ENCODE results near the gene WWP2.
"Not testable (repeated sequence)": the region's sequence is repeated elsewhere in the genome, so short reads cannot be mapped to it uniquely, and the experiment has no call there.

Gene WWP2

GRCh38 chr16:69761983-69762813 is at the start of gene WWP2:
Gene WWP2 (plus strand): TSS chr16:69762332. CDS start chr16:69787011, 24,679 bp downstream.
- Histone ChIP-seq H3K27ac (peak within 1 kb of the TSS; percentile 62 to 95 (median 91)), H3K4me3 (peak within 1 kb of the TSS; percentile 70 to 85 (median 81))

GRCh38 chr16:69712914-69713581 is 49.1 kb upstream of the WWP2 start:
- peak overlapping the region in 1 of 21 experiments; percentile 37 for H3K27ac ChIP-seq

DNA sequence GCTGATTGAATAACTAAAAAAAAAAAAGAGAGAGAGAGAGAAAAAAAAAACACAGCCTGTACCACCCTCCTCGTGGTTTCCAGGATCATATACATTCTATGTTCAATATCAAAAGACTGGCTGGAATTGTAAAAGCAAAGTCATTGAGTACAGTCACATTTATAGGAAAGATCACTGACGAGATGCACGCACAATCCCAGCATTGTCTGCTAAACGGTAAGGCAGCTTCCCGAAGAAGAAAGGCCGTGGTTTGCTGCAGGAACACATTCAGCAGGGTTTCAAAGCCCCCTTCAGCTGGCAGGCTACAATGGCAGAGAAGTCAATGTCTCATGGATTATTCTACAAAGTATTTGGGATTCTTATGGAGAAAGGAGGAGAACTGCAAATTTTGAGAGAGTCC is 45.1 kb upstream of the WWP2 start:
- Histone ChIP-seq H3K27ac (no peak overlapping the region), H3K4me3 (no peak overlapping the region)

More at GRCh38 chr16:69712914-69713581, 49.1 kb upstream of the WWP2 start:
- H3K4me3 ChIP-seq = no peak overlapping the region

DNA sequence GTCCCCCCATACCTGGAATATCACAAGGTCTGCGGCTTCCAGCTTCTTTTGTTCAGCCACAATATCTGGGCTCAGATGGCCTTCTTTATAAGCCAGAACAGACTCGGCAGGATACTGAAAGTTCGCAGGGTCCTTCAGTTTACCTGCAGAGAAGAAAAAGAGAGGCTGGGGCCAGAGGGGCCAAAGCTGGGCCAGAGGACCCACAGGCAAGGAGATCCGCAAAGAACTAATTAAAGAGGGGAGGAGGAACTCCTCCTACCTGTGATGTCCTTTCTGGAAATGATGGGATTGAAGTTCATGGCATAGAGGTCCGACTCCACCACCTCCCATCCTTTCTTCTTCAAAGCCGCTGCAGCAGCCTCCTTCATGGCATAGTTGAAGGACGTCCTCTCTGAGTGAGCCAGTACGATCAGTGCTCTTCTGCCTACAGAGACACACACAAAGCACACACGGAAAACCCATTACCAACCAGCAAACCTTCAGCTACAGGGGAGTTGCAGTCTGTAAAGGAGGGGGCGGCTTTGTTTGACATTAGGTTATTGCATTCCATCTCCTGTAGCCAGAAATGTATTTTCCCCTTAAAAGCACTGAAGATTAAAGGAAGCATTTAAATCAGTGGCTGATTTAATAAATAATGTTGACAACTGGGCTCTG is 43.9 kb upstream of the WWP2 start:
- Histone ChIP-seq H3K4me3 (no peak overlapping the region), H3K27ac (no peak overlapping the region)

GRCh38 chr16:69720822-69721430 is 41.2 kb upstream of the WWP2 start:
- no peak overlapping the region for H3K27ac ChIP-seq

GRCh38 chr16:69721441-69721957 is 40.6 kb upstream of the WWP2 start:
- no peak overlapping the region for H3K27ac ChIP-seq
- H3K4me3 ChIP-seq = no peak overlapping the region

More at GRCh38 chr16:69720822-69721430, 41.2 kb upstream of the WWP2 start:
- H3K4me3 ChIP-seq = no peak overlapping the region

DNA sequence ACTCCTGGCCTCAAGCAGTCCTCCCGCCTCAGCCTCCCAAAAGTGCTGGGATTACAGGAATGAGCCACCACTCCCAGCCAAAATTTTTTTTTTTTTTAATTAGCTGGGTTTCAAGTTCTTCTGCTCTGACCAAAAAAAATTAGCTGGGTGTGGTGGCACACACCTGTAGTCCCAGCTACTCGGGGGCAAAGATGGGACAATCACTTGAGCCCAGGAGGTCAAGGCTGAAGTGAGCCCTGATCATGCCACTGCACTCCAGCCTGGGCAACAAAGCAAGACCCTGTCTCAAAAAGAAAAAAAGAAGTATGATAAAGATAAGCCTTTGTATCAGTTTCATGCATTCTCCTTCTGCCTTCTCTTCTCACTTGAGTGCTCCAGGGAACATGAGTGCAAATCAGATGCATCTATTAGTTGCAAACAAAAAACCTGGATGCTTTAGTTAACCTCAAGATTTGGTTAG is 37.7 kb upstream of the WWP2 start:
- Histone ChIP-seq H3K27ac (peak overlapping the region in 9 of 21 experiments; percentile 2 to 40 (median 35)), H3K4me3 (no peak overlapping the region)

GRCh38 chr16:69724981-69725479 is 37.1 kb upstream of the WWP2 start:
- H3K4me3 ChIP-seq = no peak overlapping the region
- H3K27ac ChIP-seq = peak overlapping the region in 11 of 21 experiments; percentile 2 to 40 (median 30)

DNA sequence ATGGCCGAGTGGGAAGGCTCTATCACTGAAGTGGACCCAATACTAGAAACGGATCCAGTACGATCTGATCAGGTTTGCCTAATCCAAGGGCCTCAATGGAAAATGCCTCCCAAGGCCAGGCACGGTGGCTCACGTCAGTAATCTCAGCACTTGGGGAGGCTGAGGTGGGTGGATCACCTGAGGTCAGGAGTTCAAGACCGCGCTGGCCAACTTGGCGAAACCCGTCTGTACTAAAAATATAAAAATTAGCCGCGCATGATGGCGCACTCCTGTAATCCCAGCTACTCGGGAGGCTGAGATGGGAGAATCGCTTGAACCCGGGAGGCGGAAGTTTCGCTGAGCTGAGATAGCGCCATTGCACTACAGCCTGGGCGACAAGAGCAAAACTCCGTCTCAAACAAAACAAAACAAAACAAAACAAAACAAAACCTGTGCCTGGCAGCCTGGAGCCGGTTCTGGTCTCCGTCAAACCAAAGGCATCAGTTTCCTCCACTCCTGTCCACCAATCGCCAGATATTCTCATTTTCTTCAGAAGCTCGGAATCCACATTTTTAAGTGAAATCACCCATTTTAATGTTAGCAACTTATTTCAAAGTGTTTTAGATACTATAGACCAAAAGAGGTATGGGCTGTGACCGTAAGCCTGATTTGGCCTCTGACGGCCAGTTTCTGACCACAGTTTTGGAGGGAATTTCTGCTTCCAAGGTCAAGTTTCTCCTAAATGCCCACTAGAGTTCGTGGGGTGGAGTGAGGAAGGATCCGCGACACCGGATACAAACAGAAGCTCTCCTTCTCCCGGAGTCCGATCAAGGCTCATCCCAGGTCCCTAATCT is 36.4 kb upstream of the WWP2 start:
- peak overlapping the region in 18 of 21 experiments; percentile 3 to 89 (median 75) for H3K27ac ChIP-seq
- H3K4me3 ChIP-seq = peak overlapping the region; percentile 37 to 54 (median 44)

DNA sequence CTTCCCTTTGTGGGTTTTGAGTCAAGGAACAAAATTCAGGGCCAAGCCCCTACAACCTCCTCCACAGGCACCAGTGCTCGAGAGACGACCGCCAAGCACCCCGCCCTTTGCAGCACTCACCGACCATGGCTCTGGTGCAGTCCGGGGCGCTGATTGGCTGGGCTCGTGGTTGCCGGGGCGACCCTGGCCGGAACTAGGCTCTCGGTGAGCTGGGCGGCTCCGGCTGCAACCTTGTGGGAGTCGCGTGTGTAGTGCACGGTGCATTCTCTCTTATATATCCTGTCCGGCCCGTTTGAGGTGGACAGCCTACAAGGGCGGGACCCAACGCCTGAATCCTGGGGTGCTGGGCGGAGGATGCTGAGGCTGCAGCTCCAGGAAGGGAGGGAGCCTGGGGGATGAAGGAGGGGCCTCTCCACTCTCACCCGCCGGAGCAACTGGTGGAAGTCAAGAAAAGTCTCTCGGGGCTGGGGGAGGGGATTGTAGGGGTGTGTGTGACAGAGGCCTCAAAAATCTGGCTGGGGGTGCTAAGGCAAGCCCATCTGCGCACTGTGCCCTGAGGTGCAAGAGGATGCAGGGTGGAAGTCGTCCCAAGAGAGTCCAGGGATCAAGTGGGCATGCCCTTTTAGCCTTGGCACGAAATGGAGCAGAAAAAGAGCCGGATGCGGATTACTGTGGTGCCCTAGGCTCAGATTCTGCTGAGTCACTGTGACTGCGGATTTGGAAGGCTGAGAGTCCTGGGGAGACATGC is 35.6 kb upstream of the WWP2 start, which contains the start of gene NQO1:
Gene NQO1 (minus strand): TSS at position 248 of the 748 bp plus-strand sequence. CDS start 121 bp downstream, at position 127.
- peak within 1 kb of the TSS; percentile 37 to 54 (median 44) for H3K4me3 ChIP-seq
- H3K27ac ChIP-seq = peak within 1 kb of the TSS in 20 of 21 experiments; percentile 30 to 89 (median 75)

DNA sequence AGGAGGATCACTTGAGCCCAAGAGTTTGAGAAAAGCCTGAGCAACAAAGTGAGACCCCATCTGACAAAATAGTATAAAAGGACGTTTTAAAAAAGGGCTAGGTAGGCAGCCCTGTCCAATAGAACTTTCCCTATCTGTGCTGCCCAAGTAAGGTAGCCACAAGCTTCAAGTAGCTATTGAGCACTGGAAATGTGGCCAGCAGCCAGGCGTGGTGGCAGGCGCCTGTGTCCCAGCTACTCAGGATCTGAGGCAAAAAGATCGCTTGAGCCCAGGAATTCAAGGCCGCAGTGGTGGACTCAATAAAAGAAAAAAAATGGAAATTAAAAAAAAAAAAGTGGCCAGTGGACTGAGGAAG is 34.2 kb upstream of the WWP2 start:
- Histone ChIP-seq H3K27ac (peak overlapping the region in 1 of 21 experiments; percentile 89), H3K4me3 (no peak overlapping the region)

DNA sequence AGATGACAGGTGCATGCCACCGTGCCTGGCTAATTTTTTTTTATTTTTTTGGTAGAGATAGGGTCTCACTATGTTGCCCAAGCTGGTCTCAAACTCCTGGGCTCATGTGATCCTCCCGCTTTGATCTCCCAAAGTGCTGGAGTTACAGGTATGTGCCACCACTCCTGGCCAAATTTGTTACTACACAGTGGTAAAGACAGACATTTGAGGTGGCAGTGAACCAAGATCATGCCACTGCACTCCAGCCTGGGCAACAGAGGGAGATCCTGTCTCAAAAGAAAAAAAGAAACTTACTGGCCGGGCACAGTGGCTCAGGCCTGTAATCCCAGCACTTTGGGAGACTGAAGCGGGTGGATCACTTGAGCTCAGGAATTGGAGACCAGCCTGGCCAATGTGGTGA is 33.1 kb upstream of the WWP2 start:
- H3K4me3 ChIP-seq, H3K27ac ChIP-seq: not testable (repeated sequence)

GRCh38 chr16:69731280-69731679 is 30.9 kb upstream of the WWP2 start:
- H3K27ac ChIP-seq, H3K4me3 ChIP-seq: not testable (repeated sequence)

- Histone ChIP-seq H3K4me3 (no peak overlapping the region), H3K27ac (no peak overlapping the region)
These were observed 30.0 kb upstream of the WWP2 start for GRCh38 chr16:69732101-69732500.

DNA sequence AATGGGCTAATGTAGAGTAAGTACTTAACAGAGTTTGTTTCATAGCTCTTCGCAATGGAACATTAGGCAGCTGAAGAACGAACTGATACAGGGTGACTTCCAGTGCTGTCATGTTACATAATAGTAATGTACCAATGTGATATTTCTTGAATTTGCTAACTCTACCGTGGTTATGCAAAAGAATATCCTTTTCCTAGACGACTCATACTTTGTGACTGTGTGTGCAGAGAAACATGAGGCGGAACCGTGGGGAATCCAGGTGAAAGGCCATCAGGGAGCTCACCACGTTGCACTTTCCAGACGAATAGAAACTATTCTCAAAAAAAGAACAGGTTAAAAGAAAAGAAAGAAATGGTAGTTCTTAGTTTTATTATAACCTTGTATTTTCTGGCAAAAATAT is 20.6 kb upstream of the WWP2 start:
- Histone ChIP-seq H3K4me3 (no peak overlapping the region), H3K27ac (peak overlapping the region in 1 of 21 experiments; percentile 43)

- no peak overlapping the region for H3K4me3 ChIP-seq
- H3K27ac ChIP-seq = peak overlapping the region in 1 of 21 experiments; percentile 43
These were observed 19.9 kb upstream of the WWP2 start for GRCh38 chr16:69741951-69742904.

All from skin epidermis (tissue), 12 donors.